RPMI8226 (cell line): Measurements from ENCODE around the gene CC2D1A.

Experiments
- DNase-seq: peaks from one replicate; pipeline ENCODE4 v3.0.0-alpha.2; 2015

Gene CC2D1A

GRCh38 chr19:13942023-13942684, 36.2 kb downstream of the CC2D1A start:
- DNase-seq, result no peak

DNA sequence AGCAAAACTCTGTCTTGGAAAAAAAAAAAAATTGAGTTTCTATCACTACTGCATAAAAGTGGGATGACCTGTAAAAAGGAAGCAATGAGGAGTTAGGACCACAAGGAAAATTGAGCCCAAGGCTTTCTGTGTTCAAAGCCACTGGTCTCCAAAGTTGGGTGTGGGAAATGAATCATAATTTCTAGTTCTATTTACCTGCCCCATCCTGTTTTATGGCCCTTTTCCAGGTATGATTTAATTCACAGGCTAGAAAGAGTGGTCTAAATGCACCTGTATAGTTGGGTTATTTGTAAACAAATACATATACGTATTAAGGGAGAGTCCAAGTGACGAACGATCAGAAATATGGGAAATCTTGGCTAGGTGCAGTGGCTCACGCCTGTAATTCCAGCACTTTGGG, 40.4 kb downstream of the CC2D1A start:
- no peak for DNase-seq

DNA sequence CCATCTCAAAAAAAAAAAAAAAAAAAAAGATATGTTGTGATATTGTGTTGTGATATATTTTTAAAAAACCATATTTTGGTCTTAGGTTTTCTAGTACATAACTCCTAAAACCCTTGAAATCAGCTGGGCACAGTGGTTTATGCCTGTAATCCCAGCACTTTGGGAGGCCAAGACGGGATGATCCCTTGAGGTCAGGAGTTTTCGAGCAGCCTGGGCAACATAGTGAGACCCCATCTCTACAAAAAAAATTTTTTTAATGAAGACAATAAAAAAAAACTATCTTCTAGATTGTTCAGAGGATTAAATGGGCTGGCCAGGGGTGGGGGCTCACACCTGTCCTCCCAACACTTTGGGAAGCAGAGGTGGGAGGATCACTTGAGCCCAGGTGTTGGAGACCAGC, 45.0 kb downstream of the CC2D1A start:
- DNase-seq, result no peak

GRCh38 chr19:13951799-13952153, 45.8 kb downstream of the CC2D1A start:
- DNase-seq, result no peak

- peak; percentile 99 for DNase-seq
These were observed 46.3 kb downstream of the CC2D1A start, which contains the start of gene DCAF15 for GRCh38 chr19:13952154-13952930. DCAF15 (plus strand) TSS chr19:13952509; CDS start chr19:13952513, 4 bp downstream.

DNA sequence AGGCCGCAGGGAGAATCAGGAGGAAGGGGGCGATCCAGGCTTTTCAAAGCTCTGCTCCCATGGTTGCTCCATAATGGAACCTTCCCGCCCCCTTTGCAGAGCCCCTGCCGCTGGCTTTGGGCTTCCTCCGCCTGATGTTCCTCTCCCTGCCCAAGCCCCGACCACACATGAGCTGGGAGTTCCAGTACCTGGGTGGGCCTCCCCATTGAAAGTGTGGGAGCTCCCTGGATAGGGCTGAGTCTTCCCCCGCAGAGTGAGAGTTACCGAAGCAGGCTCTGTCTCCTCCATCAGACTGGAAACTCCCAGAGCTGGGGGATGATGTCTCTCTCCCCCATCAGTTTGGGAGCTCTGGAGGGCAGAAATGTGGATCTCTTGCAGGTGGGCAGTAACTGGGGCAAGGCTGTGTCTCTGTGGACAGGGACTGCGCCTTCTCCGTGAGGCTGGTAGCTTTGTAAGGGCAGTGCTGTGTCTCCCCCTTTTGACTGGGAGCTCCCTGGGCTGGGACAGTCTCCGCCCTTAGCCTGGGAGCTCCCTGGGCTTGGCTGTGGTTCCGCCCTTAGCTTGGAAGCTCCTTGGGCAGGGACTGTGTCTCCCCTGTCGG, 47.0 kb downstream of the CC2D1A start:
- DNase-seq, result peak; percentile 43

DNA sequence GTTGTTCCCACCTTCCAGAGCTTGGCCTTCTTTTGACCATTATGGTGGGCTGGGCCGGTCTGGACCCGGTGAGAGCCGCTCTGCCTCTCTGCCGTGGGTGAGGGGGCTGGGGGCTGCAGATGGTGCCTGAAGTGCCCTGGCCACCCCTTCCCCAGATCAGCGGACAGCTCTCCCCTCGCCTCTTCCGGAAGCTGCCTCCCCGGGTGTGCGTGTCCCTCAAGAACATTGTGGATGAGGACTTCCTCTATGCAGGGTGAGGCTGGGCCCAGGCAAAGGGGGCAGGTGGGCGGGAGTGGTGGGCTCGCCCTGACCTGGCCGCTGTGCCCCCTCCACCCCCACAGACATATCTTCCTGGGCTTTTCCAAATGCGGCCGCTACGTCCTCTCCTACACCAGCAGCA, 48.2 kb downstream of the CC2D1A start:
- DNase-seq, result no peak

DNA sequence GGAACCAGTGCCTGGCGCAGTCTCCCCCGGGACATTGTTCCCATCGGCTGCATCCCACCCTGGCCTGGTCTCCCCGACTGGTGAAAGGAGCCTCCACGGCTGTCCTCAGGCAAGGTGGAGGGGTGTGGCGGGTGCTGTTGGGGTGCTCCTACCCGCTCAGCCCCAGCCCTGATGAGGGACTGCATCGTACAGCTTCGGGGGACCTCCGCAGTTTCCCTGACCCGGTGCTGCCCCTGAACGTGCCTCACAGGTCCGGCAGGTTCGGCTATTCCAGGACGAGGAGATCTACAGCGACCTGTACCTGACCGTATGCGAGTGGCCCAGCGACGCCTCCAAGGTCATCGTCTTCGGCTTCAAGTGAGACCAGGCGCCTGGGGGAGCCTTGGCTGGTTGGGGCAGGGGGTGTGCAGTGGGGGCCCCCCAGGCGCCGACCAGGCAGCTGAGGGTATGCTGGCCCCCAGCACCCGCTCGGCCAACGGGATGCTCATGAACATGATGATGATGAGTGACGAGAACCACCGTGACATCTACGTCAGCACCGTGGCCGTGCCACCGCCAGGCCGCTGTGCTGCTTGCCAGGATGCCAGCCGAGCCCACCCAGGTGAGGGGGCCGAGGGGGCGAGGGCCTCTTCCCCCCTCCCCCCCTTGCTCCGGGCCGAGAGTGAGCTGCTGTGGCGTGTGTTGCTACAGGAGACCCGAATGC, 49.8 kb downstream of the CC2D1A start:
- DNase-seq, result no peak

GRCh38 chr19:13956365-13956744, 50.4 kb downstream of the CC2D1A start:
- DNase-seq, result no peak

DNA sequence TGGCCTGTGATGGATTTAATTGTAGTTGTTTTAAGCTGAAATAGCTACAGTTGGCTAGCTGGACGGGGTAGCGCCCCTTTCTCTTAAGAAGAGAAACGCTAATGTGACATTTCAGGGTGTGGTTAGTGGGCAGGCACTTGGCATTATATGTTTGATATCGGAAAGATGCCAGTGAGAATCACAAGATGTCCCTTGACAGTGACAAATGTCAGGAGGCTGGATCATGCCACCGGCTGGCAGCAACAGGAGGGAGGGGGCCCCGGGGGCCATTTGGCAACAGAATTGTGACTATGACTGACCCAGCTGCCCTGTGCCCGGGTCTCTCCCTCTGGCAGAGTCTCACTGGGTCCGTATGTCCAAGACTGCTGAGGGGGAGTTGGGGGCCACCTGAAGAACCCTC, 51.0 kb downstream of the CC2D1A start:
- no peak for DNase-seq

DNA sequence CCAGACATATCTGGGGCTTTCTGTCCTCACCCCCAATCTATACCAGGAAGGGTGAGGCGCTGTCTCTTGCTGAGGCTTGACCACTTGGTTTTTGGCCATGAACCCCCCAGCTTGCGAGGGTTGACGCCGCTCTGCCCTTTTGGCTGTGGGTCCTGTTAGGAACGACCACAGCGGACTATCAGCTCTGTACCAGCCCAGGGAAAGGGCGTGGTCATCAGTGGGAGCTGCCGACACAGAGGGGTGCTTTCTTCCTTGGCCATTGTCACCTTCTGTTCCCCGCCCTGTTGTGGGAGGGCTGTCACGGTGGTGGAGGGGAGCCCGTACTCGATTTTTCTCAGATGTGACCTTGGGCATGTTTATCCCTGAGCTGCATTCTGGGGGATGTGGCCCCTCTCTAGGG, 52.0 kb downstream of the CC2D1A start:
- no peak for DNase-seq

GRCh38 chr19:13959141-13959961, 53.4 kb downstream of the CC2D1A start:
- DNase-seq, result no peak

DNA sequence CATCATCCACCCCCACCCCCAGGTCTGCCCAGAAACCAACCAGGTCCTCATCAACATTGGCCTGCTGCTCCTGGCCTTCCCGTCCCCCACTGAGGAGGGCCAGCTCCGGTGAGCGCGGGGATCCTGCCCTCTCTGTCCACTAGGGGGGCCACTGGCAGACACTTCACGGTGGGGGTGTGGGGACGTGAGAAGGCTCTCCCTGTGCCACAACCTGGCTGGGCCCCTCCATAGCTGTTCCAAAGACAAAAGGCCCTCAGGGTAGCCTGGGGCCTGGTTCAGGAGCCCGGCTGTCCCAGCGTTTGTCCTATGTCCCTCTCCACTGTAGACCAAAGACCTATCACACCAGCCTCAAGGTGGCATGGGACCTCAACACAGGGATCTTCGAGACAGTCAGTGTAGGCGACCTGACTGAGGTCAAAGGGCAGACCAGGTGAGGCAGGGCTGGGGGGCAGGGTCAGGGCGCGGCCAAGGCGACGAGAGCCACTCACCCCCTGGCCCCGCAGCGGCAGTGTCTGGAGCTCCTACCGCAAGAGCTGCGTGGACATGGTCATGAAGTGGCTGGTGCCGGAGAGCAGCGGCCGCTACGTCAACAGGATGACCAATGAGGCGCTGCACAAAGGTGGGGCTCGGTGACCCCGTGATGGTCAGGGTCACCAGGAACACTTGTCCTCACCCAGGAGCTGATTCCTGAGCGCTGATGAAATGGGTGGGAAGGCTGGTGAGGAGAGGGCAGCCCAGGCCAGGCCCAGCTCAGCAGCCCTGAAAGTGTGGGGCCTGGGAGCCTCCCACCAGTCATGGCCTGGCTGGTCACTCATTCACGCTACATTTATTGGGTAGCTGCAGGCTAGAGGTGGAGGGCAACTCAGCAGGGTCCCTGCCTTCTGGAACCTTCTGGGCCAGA, 54.2 kb downstream of the CC2D1A start:
- DNase-seq, result no peak

- DNase-seq, result no peak
These were observed 55.1 kb downstream of the CC2D1A start for GRCh38 chr19:13960863-13961784.

DNA sequence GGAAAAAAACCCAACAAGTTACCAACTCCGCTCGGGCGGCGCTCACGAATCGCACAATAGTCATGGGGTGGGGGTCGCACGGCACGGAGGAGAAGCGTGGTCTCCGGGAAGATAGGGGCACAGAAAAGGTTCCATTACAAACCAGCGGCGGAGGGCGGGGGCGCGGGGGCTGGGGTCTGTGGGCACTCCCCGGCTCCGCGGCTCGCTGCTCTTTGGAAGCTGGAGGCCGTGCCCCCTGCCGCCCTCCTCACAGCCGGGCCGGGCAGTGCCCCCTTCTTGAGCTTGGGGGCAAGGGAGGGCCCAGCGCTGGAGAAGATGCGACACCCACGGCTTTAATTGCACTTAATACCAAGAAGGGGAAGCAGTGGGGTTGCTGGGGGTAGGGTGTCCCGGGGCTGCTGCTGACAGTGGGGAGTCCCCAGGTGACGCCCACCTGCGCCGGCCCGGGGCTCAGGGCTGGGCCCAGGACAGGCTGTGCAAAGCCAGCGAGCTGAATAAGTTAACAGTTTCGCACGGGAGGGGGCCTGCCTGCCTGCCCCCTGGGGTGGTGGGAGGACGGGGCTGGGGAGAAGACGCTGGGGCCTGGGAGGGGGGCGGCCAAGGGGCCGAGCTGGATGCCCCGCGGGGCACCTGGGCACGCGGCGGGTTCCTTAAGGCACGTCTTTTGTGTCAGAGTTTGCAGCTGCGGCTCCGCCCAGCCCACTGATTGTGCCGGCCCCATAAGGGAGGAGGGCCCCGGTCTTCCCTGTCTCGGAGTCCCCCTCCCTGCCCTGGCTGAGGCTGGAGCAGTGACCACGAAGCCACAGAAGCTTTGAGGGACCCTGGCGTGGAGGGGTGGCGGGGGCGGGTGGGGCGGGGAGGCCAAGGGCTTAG, 56.1 kb downstream of the CC2D1A start:
- DNase-seq, result no peak

GRCh38 chr19:13962699-13963602, 57.0 kb downstream of the CC2D1A start:
- no peak for DNase-seq

DNA sequence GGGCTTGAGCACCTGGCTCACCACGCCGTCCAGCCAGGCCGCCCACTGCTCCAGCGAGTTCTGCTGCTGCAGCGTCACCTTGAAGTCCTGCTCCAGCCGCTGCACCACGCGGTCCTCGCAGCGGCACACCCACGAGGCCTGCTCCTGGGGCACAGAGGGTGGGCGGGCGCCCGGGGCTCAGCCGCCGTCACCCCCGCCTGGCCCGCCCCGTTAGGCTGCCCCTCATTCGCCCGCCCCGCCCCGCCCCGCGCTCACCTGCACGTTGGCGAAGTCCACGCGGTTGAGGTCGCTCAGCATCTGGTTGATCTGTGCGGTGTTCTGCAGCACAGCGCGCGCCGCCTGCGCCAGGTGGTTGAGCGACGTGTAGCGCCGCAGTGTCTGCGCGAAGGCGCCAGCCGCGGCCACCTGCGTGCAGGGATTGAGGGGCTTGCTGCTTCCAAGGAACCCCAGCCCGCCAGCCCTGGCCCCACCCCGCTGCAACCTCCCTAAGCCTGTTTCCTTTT, 57.7 kb downstream of the CC2D1A start:
- DNase-seq, result no peak

- DNase-seq, result no peak
These were observed 58.8 kb downstream of the CC2D1A start for GRCh38 chr19:13964776-13965175.
